Esophagus (tissue), 2 donors: ENCODE data around the gene CCR1. TPM values are rescaled to one million over a fixed set of nuclear protein-coding genes. Genes with fewer than 3 reads are reported as not detected.

ENCODE experiments used
- H3K27ac ChIP-seq, 2 donors: one replicate each; pipeline ENCODE4 v1.5.1; 2013; ENCODE audit warnings: low read depth in 2 of 2, mild to moderate bottlenecking in 2 of 2, inconsistent platforms in 1 of 2, low read length in 1 of 2, moderate library complexity in 1 of 2
- H3K27me3 ChIP-seq, 2 donors: one replicate each; pipeline ENCODE4 v1.6.1; 2013; ENCODE audit warnings: low read length in 2 of 2, control low read depth in 1 of 2, mild to moderate bottlenecking in 1 of 2; ENCODE audit not compliant: insufficient read depth in 2 of 2, control insufficient read depth in 1 of 2
- H3K36me3 ChIP-seq, 2 donors: one replicate each; pipeline ENCODE4 v1.6.1; 2013; ENCODE audit warnings: low read length in 1 of 2; ENCODE audit not compliant: control insufficient read depth in 2 of 2, insufficient read depth in 2 of 2
- H3K4me1 ChIP-seq, 2 donors: one replicate each; pipeline ENCODE4 v1.6.1; 2013; ENCODE audit warnings: low read length in 1 of 2; ENCODE audit not compliant: control insufficient read depth in 2 of 2, insufficient read depth in 2 of 2
- H3K4me3 ChIP-seq, 2 donors: one replicate each; pipeline ENCODE4 v1.5.1; 2013; ENCODE audit warnings: low read length in 2 of 2, mild to moderate bottlenecking in 2 of 2, low read depth in 1 of 2, moderate library complexity in 1 of 2
- H3K9me3 ChIP-seq, 2 donors: one replicate each; pipeline ENCODE4 v1.6.1; 2013; ENCODE audit warnings: mild to moderate bottlenecking in 2 of 2, low read depth in 1 of 2, low read length in 1 of 2, moderate library complexity in 1 of 2; ENCODE audit not compliant: control insufficient read depth in 2 of 2, insufficient read depth in 1 of 2
- WGBS, 2 donors: extraction: QIAGEN DNeasy Blood & Tissue Kit; methylation state at CpG; one replicate each; pipeline ENCODE4 v1.1.7; 2013; 5-methylcytosine and 5-hydroxymethylcytosine counted together
- polyA plus RNA-seq, 2 donors: library from polyadenylated mRNA; stranded (reverse); fragments of 200-250 nt; gene quantifications; one replicate each; pipeline ENCODE4 v1.2.3, GENCODE V29; 2013
- donor health status: healthy with polysubstance abuse.
- donor health status: Bipolar disorder and iron deficiency.

CCR1 gene
- polyA plus RNA-seq, 2 donors = 0.47 to 0.61 TPM

DNA sequence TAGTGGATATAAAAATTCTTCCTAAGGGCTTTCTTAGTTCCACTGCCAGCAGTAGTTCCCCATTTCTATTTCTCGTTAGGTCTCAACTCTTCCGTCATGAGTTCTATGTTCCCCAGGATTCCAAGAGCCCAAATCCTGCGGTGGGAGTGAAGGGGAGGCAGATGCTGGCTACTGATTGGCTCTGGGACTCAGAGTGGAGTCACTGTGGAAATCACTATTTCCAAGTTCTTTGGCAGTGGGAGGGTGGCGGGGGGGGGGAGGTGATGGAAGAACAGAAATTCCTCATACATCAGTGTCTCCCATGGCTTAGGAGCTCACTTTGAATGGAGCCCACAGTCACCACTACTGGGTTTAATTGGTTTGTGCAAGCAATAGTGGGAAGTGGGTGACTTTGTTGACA is 5.6 kb downstream of the CCR1 start:
- Histone ChIP-seq H3K36me3 (no peaks in the 10 kb centered on the region), H3K27me3 (no peaks in the 10 kb centered on the region), H3K9me3 (peaks cover 0 to 1% of the 10 kb centered on the region in 2 donors), H3K4me1 (no peaks in the 10 kb centered on the region), H3K4me3 (no peak overlapping the region), H3K27ac (no peak overlapping the region)
- WGBS, 2 donors = 86 to 92% methylated on average over 4 of the region's 4 CpGs

DNA sequence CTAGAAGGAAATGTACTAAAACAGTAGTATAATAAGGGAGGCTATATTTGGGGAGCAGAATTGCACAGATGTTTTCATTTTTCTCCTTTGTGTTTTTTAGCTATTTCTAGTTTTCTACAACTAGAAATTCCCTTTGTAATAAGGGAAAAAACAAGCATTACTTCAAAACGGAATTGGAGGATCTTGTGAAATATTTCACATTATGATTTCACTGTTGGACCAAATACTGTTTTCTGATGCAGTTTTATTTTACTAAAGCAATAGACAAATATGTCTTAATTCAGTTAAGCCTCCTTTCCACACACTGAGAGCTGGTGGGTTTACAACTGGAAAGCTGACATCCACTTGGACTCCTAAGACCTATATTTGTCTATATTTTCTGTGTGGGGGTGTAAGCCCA is 7.3 kb downstream of the CCR1 start:
- Histone ChIP-seq H3K4me3 (no peak overlapping the region), H3K27ac (no peak overlapping the region), H3K4me1 (no peaks in the 10 kb centered on the region), H3K9me3 (peaks cover 0 to 1% of the 10 kb centered on the region in 2 donors), H3K36me3 (no peaks in the 10 kb centered on the region), H3K27me3 (no peaks in the 10 kb centered on the region)
- whole genome bisulfite sequencing, 2 donors = 45 to 62% methylated on average over 1 of the region's 1 CpG

DNA sequence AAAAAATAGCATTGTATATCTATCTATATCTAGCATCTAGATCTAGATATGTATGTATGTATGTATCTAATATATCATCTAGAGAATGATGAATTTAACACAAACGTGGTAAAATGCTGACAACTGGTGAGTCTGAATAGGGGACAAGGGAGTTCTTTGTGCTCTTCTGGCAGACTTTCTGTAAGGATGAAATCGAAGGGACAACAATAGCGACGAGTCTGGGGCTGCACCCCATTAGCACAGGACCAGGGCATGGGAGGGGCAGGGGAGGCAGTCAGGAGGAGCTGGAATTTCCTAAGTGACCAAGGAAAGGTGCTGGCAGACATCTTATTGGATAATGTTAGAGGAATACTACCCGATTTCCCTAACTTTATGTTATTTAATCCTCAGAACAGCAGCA is 7.9 kb downstream of the CCR1 start:
- Histone ChIP-seq H3K27ac (no peak overlapping the region), H3K9me3 (peaks cover 0 to 1% of the 10 kb centered on the region in 2 donors), H3K27me3 (no peaks in the 10 kb centered on the region), H3K4me1 (no peaks in the 10 kb centered on the region), H3K4me3 (no peak overlapping the region), H3K36me3 (no peaks in the 10 kb centered on the region)
- WGBS, 2 donors = 69 to 71% methylated on average over 5 of the region's 5 CpGs

- 84 to 85% methylated on average over 7 of the region's 7 CpGs for WGBS, 2 donors
- no peak overlapping the region for H3K27ac ChIP-seq
- H3K9me3 ChIP-seq = no peaks in the 10 kb centered on the region
- no peaks in the 10 kb centered on the region for H3K36me3 ChIP-seq
- no peaks in the 10 kb centered on the region for H3K27me3 ChIP-seq
- H3K4me3 ChIP-seq = no peak overlapping the region
- H3K4me1 ChIP-seq = no peaks in the 10 kb centered on the region
Observed at GRCh38 chr3:46196261-46196957, 11.7 kb downstream of the CCR1 start.

- Histone ChIP-seq H3K27me3 (no peaks in the 10 kb centered on the region), H3K36me3 (no peaks in the 10 kb centered on the region)
- whole genome bisulfite sequencing, 2 donors = 88 to 90% methylated on average over 4 of the region's 4 CpGs
Observed at GRCh38 chr3:46194868-46195553, 13.1 kb downstream of the CCR1 start.

DNA sequence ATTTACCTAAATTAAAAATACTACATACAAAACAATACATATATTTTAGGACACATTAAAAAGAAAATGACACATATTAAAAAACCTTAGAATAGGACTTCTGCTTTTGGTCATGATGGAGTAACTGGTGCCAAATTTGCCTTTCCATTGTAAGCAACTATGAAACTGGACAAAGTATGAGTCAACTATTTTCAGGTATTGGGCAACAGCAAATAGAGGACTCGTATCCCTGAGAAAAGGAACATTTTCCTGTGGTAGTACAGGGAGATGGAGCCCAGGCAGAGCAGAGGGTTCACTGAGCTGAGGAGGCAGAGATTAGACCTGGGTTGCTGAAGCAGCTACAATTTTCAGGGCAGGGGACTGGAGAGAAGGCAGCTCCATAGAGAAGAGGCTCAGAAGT is 14.7 kb downstream of the CCR1 start:
- Histone ChIP-seq H3K4me3 (no peak overlapping the region), H3K9me3 (no peaks in the 10 kb centered on the region), H3K27me3 (no peaks in the 10 kb centered on the region), H3K4me1 (no peaks in the 10 kb centered on the region), H3K27ac (no peak overlapping the region), H3K36me3 (no peaks in the 10 kb centered on the region)
- WGBS, 2 donors = 58 to 65% methylated on average over 1 of the region's 1 CpG

More at GRCh38 chr3:46194868-46195553, 13.1 kb downstream of the CCR1 start:
- Histone ChIP-seq H3K4me3 (no peak overlapping the region), H3K27ac (no peak overlapping the region), H3K9me3 (no peaks in the 10 kb centered on the region), H3K4me1 (no peaks in the 10 kb centered on the region)

- H3K9me3 ChIP-seq = no peaks in the 10 kb centered on the region
- H3K27ac ChIP-seq = no peak overlapping the region
- H3K4me3 ChIP-seq = no peak overlapping the region
- H3K36me3 ChIP-seq = no peaks in the 10 kb centered on the region
- WGBS, 2 donors = 82 to 90% methylated on average over 5 of the region's 5 CpGs
- H3K4me1 ChIP-seq = no peaks in the 10 kb centered on the region
- H3K27me3 ChIP-seq = no peaks in the 10 kb centered on the region
Observed at GRCh38 chr3:46192939-46193338, 15.2 kb downstream of the CCR1 start.

DNA sequence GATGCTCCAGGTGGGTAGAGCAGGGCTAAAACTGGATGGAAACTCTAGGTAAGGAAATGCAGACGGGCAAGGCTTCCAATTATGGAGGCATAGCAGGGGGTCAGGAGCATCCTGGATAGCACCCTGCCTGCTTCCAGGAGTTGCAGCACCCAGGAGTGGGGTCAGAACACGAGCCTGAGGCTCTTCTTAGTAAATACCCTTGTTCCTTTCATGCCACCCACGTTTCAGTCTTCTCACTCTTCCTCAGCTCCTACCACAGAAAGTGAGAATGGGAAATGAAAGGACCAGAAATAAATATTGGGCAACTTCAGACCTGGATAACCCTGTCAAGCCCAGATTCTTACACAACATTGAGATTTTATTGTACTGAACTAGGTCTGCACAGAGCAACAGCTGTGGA is 16.4 kb downstream of the CCR1 start:
- Histone ChIP-seq H3K9me3 (no peaks in the 10 kb centered on the region), H3K27me3 (no peaks in the 10 kb centered on the region), H3K4me1 (no peaks in the 10 kb centered on the region), H3K27ac (no peak overlapping the region), H3K36me3 (no peaks in the 10 kb centered on the region), H3K4me3 (no peak overlapping the region)
- WGBS, 2 donors = 36 to 40% methylated on average over 3 of the region's 3 CpGs

GRCh38 chr3:46188708-46189107 is 19.4 kb downstream of the CCR1 start:
- Histone ChIP-seq H3K4me1 (no peaks in the 10 kb centered on the region), H3K27me3 (no peaks in the 10 kb centered on the region), H3K9me3 (no peaks in the 10 kb centered on the region), H3K4me3 (no peak overlapping the region), H3K36me3 (no peaks in the 10 kb centered on the region), H3K27ac (no peak overlapping the region)
- 95% methylated on average over 10 of the region's 10 CpGs for WGBS, 2 donors

- no peaks in the 10 kb centered on the region for H3K4me1 ChIP-seq
- H3K27ac ChIP-seq = no peak overlapping the region
- no peak overlapping the region for H3K4me3 ChIP-seq
- no peaks in the 10 kb centered on the region for H3K27me3 ChIP-seq
- H3K9me3 ChIP-seq = no peaks in the 10 kb centered on the region
- 78 to 92% methylated on average over 2 of the region's 2 CpGs for WGBS, 2 donors
- no peaks in the 10 kb centered on the region for H3K36me3 ChIP-seq
Observed at GRCh38 chr3:46187876-46188275, 20.2 kb downstream of the CCR1 start.
